Choroid plexus epithelial cell (primary cell): ENCODE results near the gene RNF126.

Experiments used
- DNase-seq: peaks from one replicate; pipeline ENCODE4 v3.0.0-alpha.2; 2010; ENCODE audit warnings: low read depth
- H3K4me3 ChIP-seq: 2 replicates; pipeline ENCODE4 v1.5.1; 2011; ENCODE audit warnings: low read depth, mild to moderate bottlenecking, control low read depth, low read length, moderate library complexity
- CTCF ChIP-seq: conservative IDR thresholded peaks from 2 replicates; pipeline ENCODE4 v1.5.1; 2011; ENCODE audit warnings: low read depth, mild to moderate bottlenecking, control low read depth, inconsistent platforms, low read length, moderate library complexity

RNF126 gene

DNA sequence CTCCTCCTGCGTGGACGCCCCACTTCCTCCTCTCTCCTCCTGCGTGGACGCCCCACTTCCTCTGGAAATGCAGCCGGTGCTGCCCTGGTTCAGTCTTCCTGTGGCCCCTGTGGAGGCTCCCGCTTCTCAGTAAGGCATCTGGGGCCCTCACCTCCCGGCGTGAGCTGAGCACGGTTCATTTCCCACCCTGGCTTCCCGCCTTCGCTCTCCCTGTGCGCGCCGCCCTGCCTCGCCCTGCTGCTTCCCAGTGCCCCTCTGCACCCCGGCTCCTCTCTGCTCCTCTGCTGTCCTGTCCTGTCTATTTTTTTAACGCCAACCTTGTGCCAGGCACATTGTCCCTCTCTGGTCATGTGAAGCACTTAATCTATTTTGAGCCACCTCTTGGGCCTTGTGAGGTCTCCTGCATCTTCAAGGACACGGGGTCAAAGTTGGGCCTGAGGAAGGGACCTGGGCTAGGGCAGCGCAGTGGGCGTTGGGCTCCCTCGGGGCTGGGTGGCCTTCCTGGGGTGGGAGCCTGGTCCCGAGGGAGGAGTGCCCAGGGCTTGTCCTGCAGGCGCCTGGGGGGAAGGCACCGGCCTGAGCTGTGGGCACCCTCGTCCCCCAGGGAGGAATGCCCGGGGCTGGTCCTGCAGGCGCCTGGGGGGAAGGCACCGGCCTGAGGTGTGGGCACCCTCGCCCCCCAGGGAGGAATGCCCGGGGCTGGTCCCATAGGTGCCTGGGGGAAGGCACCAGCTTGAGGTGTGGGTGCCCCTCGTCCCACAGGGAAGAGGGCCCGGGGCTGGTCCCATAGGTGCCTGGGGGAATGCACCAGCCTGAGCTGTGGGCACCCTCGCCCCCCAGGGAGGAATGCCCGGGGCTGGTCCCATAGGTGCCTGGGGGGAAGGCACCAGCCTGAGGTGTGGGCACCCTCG lies 60.4 kb downstream of the RNF126 start:
- no peak for TF ChIP-seq CTCF
- no peak overlapping the region for H3K4me3 ChIP-seq
- no peak for DNase-seq

DNA sequence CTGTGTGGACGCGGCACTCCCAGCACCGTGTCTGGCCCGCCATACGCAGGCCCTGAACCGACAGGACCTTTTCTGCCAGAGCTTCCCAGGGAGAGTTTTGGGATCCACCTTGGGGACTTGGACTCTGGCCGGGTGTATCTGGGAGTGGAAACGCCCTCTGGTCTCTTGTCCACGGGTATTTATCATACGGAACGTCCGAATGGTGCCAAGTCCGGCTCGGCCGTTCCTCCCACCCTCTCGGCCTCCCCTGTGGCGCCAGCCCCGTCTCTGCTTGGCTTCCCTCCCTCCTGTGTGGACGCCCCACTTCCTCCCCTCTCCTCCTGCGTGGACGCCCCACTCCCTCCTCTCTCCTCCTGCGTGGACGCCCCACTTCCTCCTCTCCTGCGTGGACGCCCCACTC lies 61.2 kb downstream of the RNF126 start:
- TF ChIP-seq CTCF = no peak
- H3K4me3 ChIP-seq = no peak overlapping the region
- no peak for DNase-seq

GRCh38 chr19:601310-601709 lies 61.7 kb downstream of the RNF126 start:
- DNase-seq = no peak
- no peak for TF ChIP-seq CTCF
- no peak overlapping the region for H3K4me3 ChIP-seq
